ENCODE results near the gene RP9. TPM values are rescaled to one million over a fixed set of nuclear protein-coding genes. Genes with fewer than 3 reads are reported as not detected.
A peak's percentile ranks its signal among the peaks of the same experiment; 100 is the strongest.

The RP9 gene
- total and polyA plus RNA-seq, 2 of the 13 experiments (the other 11 are each of a cell fraction or from before 2014, with no cell fraction given), result 14.2 to 18.6 TPM

DNA sequence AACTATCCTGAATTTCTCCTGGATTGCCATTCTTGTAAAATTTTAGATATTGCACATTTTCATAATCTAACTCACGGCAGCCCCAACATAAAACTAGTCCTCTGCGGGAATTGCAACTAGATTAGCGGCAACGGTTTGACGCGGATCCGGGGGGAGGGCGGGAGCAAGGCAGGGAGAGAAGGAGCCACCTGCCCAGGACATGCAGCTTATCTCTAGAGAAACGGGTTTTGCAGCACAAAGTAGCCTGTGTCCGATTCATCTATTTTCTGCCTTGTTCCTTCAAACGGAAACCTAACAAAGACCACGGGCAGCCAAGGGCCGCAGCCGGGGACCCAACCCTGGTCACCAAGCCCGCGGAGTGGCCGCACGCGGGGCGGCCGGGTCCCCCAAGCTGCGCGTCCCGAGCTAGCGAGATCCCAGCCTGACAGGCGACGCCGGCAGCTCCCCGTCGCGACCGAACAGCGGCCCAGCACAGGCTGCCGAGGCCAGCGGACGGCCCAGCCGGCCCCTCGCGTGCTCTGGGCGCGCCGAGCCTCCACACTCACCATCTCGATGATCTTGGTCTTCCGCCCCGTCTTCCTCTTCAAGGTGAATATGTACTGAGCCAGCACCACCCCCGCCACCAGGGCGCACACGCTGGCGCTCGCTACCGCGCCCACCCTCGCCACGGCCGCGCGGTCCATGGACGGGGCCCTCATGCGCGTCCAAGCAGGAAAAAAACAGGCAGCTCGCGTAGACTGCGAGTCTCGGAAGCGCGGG lies 47.0 kb downstream of the RP9 start, which contains the start of gene NT5C3A (continued):
- TF ChIP-seq ZNF724P (CRISPR knock-in tag; IDR thresholded peaks at IDR 0.05; ENCODE audit: borderline replicate concordance) (peak; percentile 74), ZNF441 (CRISPR knock-in tag; IDR thresholded peaks at IDR 0.05; ENCODE audit: borderline replicate concordance) (no peak), NONO (IDR thresholded peaks at IDR 0.05) (no peak), NONO (CRISPR knock-in tag; conservative IDR thresholded peaks at IDR 0.05) (peak; percentile 24), ZBTB21 (CRISPR knock-in tag; IDR thresholded peaks at IDR 0.05) (no peak), TP53 (CRISPR knock-in tag; conservative IDR thresholded peaks at IDR 0.05) (no peak), ZNF607 (CRISPR knock-in tag; IDR thresholded peaks at IDR 0.05; ENCODE audit: borderline replicate concordance) (no peak), MTF1 (CRISPR knock-in tag; IDR thresholded peaks at IDR 0.05) (peak; percentile 61; the same call in 1 of the 2 replicates), HNF4G (IDR thresholded peaks at IDR 0.05; ENCODE audit: borderline replicate concordance, low read depth, low read length) (no peak), HNF4G (CRISPR knock-in tag; IDR thresholded peaks at IDR 0.05; ENCODE audit: borderline replicate concordance, low read depth) (no peak), RAD21 (CRISPR knock-in tag; IDR thresholded peaks at IDR 0.05) (no peak; the same call in 1 of the 2 replicates), ZKSCAN1 (IDR thresholded peaks at IDR 0.05; ENCODE audit: low read length) (no peak), FOXA1 (IDR thresholded peaks at IDR 0.05) (no peak), FOXA1 (CRISPR knock-in tag; IDR thresholded peaks at IDR 0.05) (no peak)
- TF ChIP-seq, protein P1, sequence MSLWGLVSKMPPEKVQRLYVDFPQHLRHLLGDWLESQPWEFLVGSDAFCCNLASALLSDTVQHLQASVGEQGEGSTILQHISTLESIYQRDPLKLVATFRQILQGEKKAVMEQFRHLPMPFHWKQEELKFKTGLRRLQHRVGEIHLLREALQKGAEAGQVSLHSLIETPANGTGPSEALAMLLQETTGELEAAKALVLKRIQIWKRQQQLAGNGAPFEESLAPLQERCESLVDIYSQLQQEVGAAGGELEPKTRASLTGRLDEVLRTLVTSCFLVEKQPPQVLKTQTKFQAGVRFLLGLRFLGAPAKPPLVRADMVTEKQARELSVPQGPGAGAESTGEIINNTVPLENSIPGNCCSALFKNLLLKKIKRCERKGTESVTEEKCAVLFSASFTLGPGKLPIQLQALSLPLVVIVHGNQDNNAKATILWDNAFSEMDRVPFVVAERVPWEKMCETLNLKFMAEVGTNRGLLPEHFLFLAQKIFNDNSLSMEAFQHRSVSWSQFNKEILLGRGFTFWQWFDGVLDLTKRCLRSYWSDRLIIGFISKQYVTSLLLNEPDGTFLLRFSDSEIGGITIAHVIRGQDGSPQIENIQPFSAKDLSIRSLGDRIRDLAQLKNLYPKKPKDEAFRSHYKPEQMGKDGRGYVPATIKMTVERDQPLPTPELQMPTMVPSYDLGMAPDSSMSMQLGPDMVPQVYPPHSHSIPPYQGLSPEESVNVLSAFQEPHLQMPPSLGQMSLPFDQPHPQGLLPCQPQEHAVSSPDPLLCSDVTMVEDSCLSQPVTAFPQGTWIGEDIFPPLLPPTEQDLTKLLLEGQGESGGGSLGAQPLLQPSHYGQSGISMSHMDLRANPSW (CRISPR knock-in tag; IDR thresholded peaks at IDR 0.05; ENCODE audit: borderline replicate concordance), result no peak
- TF ChIP-seq, protein P2, sequence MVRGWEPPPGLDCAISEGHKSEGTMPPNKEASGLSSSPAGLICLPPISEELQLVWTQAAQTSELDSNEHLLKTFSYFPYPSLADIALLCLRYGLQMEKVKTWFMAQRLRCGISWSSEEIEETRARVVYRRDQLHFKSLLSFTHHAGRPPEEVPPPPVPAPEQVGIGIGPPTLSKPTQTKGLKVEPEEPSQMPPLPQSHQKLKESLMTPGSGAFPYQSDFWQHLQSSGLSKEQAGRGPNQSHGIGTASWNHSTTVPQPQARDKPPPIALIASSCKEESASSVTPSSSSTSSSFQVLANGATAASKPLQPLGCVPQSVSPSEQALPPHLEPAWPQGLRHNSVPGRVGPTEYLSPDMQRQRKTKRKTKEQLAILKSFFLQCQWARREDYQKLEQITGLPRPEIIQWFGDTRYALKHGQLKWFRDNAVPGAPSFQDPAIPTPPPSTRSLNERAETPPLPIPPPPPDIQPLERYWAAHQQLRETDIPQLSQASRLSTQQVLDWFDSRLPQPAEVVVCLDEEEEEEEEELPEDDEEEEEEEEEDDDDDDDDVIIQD (CRISPR knock-in tag; IDR thresholded peaks at IDR 0.05; ENCODE audit: low read depth), result no peak
- TF ChIP-seq, protein P3, sequence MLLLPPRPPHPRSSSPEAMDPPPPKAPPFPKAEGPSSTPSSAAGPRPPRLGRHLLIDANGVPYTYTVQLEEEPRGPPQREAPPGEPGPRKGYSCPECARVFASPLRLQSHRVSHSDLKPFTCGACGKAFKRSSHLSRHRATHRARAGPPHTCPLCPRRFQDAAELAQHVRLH (CRISPR knock-in tag; IDR thresholded peaks at IDR 0.05; ENCODE audit: borderline replicate concordance, low read depth), result no peak; the same call in 1 of the 2 replicates
- TF ChIP-seq, protein P4, sequence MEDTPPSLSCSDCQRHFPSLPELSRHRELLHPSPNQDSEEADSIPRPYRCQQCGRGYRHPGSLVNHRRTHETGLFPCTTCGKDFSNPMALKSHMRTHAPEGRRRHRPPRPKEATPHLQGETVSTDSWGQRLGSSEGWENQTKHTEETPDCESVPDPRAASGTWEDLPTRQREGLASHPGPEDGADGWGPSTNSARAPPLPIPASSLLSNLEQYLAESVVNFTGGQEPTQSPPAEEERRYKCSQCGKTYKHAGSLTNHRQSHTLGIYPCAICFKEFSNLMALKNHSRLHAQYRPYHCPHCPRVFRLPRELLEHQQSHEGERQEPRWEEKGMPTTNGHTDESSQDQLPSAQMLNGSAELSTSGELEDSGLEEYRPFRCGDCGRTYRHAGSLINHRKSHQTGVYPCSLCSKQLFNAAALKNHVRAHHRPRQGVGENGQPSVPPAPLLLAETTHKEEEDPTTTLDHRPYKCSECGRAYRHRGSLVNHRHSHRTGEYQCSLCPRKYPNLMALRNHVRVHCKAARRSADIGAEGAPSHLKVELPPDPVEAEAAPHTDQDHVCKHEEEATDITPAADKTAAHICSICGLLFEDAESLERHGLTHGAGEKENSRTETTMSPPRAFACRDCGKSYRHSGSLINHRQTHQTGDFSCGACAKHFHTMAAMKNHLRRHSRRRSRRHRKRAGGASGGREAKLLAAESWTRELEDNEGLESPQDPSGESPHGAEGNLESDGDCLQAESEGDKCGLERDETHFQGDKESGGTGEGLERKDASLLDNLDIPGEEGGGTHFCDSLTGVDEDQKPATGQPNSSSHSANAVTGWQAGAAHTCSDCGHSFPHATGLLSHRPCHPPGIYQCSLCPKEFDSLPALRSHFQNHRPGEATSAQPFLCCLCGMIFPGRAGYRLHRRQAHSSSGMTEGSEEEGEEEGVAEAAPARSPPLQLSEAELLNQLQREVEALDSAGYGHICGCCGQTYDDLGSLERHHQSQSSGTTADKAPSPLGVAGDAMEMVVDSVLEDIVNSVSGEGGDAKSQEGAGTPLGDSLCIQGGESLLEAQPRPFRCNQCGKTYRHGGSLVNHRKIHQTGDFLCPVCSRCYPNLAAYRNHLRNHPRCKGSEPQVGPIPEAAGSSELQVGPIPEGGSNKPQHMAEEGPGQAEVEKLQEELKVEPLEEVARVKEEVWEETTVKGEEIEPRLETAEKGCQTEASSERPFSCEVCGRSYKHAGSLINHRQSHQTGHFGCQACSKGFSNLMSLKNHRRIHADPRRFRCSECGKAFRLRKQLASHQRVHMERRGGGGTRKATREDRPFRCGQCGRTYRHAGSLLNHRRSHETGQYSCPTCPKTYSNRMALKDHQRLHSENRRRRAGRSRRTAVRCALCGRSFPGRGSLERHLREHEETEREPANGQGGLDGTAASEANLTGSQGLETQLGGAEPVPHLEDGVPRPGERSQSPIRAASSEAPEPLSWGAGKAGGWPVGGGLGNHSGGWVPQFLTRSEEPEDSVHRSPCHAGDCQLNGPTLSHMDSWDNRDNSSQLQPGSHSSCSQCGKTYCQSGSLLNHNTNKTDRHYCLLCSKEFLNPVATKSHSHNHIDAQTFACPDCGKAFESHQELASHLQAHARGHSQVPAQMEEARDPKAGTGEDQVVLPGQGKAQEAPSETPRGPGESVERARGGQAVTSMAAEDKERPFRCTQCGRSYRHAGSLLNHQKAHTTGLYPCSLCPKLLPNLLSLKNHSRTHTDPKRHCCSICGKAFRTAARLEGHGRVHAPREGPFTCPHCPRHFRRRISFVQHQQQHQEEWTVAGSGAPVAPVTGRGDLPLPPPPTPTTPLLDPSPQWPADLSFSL (CRISPR knock-in tag; IDR thresholded peaks at IDR 0.05), result no peak
- TF ChIP-seq, protein P5, sequence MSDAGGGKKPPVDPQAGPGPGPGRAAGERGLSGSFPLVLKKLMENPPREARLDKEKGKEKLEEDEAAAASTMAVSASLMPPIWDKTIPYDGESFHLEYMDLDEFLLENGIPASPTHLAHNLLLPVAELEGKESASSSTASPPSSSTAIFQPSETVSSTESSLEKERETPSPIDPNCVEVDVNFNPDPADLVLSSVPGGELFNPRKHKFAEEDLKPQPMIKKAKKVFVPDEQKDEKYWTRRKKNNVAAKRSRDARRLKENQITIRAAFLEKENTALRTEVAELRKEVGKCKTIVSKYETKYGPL (CRISPR knock-in tag; IDR thresholded peaks at IDR 0.05), result 0 out of 2 replicates have a peak, but pooled peaks have one; percentile 16
